Peyer's patch (tissue), 4 donors: ENCODE measurements around the gene FUT8. TPM values are rescaled to one million over a fixed set of nuclear protein-coding genes. Genes with fewer than 3 reads are reported as not detected.

ENCODE experiments used
- DNase-seq, 3 donors: peaks; one replicate each; pipeline ENCODE4 v3.0.0-alpha.2; 2017 to 2019
- H3K27ac ChIP-seq, 4 donors: fragments of 200-600 bp; sonication (generic); one replicate each; pipeline ENCODE4 v1.5.1; 2016 to 2019
- H3K27me3 ChIP-seq, 2 donors: fragments of 200-600 bp; sonication (generic); one replicate each; pipeline ENCODE4 v1.5.1; 2019
- H3K36me3 ChIP-seq, 3 donors: fragments of 200-600 bp; sonication (generic); one replicate each; pipeline ENCODE4 v1.5.1; 2016 to 2019
- H3K4me1 ChIP-seq, 4 donors: fragments of 200-600 bp; sonication (generic); one replicate each; pipeline ENCODE4 v1.5.1; 2016 to 2019
- H3K4me3 ChIP-seq, 4 donors: fragments of 200-600 bp; sonication (generic); 1 replicate in 3 of 4; 2 replicates in 1 of 4; pipeline ENCODE4 v1.5.1; 2016 to 2019; ENCODE audit warnings: mild to moderate bottlenecking in 1 of 4
- H3K9me3 ChIP-seq, 4 donors: fragments of 200-600 bp; sonication (generic); one replicate each; pipeline ENCODE4 v1.5.1; 2016 to 2019; ENCODE audit warnings: mild to moderate bottlenecking in 1 of 4
- CTCF ChIP-seq, 6 experiments: fragments of 450-650 bp in 4 of 6; fragments of 200-600 bp in 2 of 6; sonication (generic) in 1 of 6; IDR thresholded peaks; one replicate each; pipeline ENCODE4 v1.5.1; 2017 to 2019; ENCODE audit warnings: antibody characterized with exemption in 6 of 6, mild to moderate bottlenecking in 3 of 6, moderate library complexity in 1 of 6
- POLR2A ChIP-seq, 2 donors: fragments of 450-650 bp; IDR thresholded peaks; one replicate each; pipeline ENCODE4 v1.5.1; 2017; ENCODE audit warnings: antibody characterized with exemption in 2 of 2, mild to moderate bottlenecking in 2 of 2, moderate library complexity in 2 of 2
- total RNA-seq, 4 donors: library from RNA; depleted of rRNA; stranded (reverse); fragments of >200 nt; gene quantifications; one replicate each; pipeline ENCODE4 v1.1.0, GENCODE V29; 2016

FUT8 gene
- total RNA-seq, 4 donors from 2014 or later = 46.4 to 126 (median 55.9) TPM

DNA sequence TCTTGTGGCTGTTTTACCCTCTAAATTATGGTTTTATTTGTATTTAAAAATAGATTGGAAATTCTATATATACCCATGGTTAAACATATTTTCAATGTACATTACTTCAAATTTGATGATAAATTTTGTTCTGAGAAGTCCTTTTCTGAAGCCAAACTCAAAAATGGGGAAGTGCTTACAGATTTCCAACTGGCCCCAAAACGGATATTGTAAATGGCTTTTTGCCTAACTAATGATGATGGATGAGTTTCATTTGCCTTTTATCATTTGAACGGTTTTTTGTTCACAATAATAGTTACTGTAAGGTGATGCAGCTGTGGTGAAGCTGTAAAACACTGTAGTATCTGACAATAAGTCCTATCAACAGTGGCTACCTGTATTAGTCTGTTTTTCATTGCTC is 136.9 kb downstream of the FUT8 start:
- no peaks in the 10 kb centered on the region for H3K4me1 ChIP-seq
- DNase-seq = no peak
- H3K4me3 ChIP-seq = no peak overlapping the region
- no peaks in the 10 kb centered on the region for H3K36me3 ChIP-seq
- no peaks in the 10 kb centered on the region for H3K9me3 ChIP-seq
- TF ChIP-seq CTCF (IDR thresholded peaks at IDR 0.05) (no peak), POLR2A (IDR thresholded peaks at IDR 0.05) (no peak)
- no peaks in the 10 kb centered on the region for H3K27me3 ChIP-seq
- H3K27ac ChIP-seq = no peak overlapping the region

DNA sequence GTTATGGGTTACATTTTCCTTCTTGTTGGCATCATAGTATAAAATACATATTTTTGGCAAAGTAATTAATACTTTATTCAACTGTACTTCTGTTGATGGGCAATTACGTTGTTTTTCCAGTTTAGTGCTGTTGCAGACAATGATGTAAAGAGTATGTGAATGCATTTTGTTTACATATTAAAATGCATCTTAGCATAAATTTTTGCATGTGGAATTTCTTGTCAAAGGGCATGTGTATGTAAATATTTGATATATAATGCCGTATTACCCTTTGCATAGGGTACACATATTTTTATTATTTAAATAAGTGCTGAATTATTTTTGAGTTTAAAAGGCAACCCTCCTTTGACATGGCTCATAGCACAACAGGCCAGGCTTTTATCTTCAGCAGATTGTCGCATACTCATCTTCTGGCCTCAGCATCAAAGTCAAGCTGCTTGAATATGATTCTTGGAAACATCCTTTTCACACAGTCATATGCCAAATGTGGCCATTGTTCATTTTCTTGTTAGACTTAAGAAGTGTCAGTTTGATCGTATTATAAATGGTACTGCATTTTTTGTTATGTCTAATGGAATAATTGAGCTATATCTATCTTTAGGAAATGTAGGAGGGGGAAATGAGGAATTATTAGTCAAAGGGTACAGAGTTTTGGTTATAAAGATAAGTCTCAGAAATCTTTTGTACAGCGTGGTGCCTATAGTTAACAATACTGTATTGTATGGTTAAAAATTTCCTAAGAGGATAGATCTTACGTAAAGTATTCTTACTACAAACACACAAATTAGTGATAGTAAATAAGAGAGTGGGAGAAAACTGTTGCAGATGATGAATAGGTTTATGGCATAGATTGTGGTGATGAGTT is 138.5 kb downstream of the FUT8 start:
- Histone ChIP-seq H3K27me3 (no peaks in the 10 kb centered on the region), H3K9me3 (no peaks in the 10 kb centered on the region), H3K36me3 (no peaks in the 10 kb centered on the region), H3K4me1 (no peaks in the 10 kb centered on the region), H3K4me3 (no peak overlapping the region), H3K27ac (no peak overlapping the region)
- TF ChIP-seq CTCF (IDR thresholded peaks at IDR 0.05) (no peak), POLR2A (IDR thresholded peaks at IDR 0.05) (no peak)
- no peak for DNase-seq

- Histone ChIP-seq H3K4me3 (no peak overlapping the region), H3K9me3 (no peaks in the 10 kb centered on the region), H3K4me1 (no peaks in the 10 kb centered on the region), H3K27ac (no peak overlapping the region), H3K36me3 (no peaks in the 10 kb centered on the region), H3K27me3 (no peaks in the 10 kb centered on the region)
- DNase-seq = no peak
- no peak for TF ChIP-seq CTCF (IDR thresholded peaks at IDR 0.05)
- TF ChIP-seq POLR2A (IDR thresholded peaks at IDR 0.05) = no peak
Observed at GRCh38 chr14:65552724-65553123, 140.2 kb downstream of the FUT8 start.

GRCh38 chr14:65554837-65555236 is 142.3 kb downstream of the FUT8 start:
- H3K4me3 ChIP-seq = no peak overlapping the region
- H3K27ac ChIP-seq = no peak overlapping the region
- TF ChIP-seq POLR2A (IDR thresholded peaks at IDR 0.05) (no peak), CTCF (IDR thresholded peaks at IDR 0.05) (no peak)
- H3K9me3 ChIP-seq = no peaks in the 10 kb centered on the region
- H3K4me1 ChIP-seq = no peaks in the 10 kb centered on the region
- H3K27me3 ChIP-seq = no peaks in the 10 kb centered on the region
- no peaks in the 10 kb centered on the region for H3K36me3 ChIP-seq
- no peak for DNase-seq

- Histone ChIP-seq H3K27me3 (no peaks in the 10 kb centered on the region), H3K27ac (no peak overlapping the region), H3K9me3 (no peaks in the 10 kb centered on the region), H3K4me3 (no peak overlapping the region), H3K36me3 (no peaks in the 10 kb centered on the region), H3K4me1 (no peaks in the 10 kb centered on the region)
- no peak for DNase-seq
- TF ChIP-seq POLR2A (IDR thresholded peaks at IDR 0.05) (no peak), CTCF (IDR thresholded peaks at IDR 0.05) (no peak)
Observed at GRCh38 chr14:65555358-65555757, 142.8 kb downstream of the FUT8 start.
